GM10248 (cell line): Measurements from ENCODE around the gene ZDHHC11B.

Source experiments
- CTCF ChIA-PET: fragments of 300-600 bp; sonication (Branson Sonifier 250); formaldehyde crosslinking; extraction: SDS; loops from one replicate; lab custom pipeline; 2021; ENCODE audit warnings: antibody characterized with exemption; lab: Yijun Ruan, JAX
- POLR2A ChIA-PET: fragments of 350-650 bp; sonication (Branson Sonifier 250); formaldehyde crosslinking; extraction: SDS; loops from one replicate; lab custom pipeline; 2020; ENCODE audit warnings: antibody characterized with exemption; lab: Yijun Ruan, JAX
- DNase-seq: peaks from one replicate; pipeline ENCODE4 v3.0.0; 2012; ENCODE audit errors: extremely low spot score
- TF ChIP-seq, protein P1 (sequence below): IDR thresholded peaks from 2 replicates; pipeline ENCODE4 v1.5.1; 2012; ENCODE audit warnings: mild to moderate bottlenecking, low read depth; ENCODE audit errors: extremely low read depth, missing control alignments, control extremely low read depth

The ZDHHC11B gene

DNA sequence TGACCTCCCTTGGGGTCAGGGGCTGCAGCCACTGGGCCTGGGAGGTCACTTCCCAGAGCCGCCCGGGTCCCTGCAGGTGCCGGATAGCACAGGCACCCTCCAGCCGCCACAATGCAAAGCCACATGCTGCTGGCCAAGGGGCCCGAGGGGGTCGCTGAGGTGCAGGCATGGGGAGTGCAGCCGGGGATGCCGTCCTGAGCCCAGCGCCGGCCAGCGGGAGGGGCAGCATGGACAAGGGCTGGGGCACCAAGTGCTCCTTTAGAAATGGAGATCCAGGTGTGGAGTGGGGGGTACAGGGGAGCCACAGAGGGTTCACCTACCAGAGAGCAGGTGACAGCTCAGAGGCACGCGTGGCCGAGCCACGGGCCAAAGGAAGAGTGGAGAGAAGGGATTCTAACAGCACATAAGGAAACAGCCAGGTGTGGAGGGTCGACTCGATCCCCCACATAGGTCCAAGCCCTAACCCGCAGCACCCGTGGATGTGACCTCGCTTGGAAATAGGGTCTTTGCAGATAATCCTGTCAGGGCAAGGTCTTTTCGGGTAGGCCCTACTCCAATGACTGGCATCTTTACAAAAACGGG, 24.7 kb downstream of the ZDHHC11B start:
- ChIA-PET CTCF (no interaction called here), POLR2A (no interaction called here)
- TF ChIP-seq, protein P1, sequence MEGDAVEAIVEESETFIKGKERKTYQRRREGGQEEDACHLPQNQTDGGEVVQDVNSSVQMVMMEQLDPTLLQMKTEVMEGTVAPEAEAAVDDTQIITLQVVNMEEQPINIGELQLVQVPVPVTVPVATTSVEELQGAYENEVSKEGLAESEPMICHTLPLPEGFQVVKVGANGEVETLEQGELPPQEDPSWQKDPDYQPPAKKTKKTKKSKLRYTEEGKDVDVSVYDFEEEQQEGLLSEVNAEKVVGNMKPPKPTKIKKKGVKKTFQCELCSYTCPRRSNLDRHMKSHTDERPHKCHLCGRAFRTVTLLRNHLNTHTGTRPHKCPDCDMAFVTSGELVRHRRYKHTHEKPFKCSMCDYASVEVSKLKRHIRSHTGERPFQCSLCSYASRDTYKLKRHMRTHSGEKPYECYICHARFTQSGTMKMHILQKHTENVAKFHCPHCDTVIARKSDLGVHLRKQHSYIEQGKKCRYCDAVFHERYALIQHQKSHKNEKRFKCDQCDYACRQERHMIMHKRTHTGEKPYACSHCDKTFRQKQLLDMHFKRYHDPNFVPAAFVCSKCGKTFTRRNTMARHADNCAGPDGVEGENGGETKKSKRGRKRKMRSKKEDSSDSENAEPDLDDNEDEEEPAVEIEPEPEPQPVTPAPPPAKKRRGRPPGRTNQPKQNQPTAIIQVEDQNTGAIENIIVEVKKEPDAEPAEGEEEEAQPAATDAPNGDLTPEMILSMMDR: no peak
- no peak for DNase-seq

DNA sequence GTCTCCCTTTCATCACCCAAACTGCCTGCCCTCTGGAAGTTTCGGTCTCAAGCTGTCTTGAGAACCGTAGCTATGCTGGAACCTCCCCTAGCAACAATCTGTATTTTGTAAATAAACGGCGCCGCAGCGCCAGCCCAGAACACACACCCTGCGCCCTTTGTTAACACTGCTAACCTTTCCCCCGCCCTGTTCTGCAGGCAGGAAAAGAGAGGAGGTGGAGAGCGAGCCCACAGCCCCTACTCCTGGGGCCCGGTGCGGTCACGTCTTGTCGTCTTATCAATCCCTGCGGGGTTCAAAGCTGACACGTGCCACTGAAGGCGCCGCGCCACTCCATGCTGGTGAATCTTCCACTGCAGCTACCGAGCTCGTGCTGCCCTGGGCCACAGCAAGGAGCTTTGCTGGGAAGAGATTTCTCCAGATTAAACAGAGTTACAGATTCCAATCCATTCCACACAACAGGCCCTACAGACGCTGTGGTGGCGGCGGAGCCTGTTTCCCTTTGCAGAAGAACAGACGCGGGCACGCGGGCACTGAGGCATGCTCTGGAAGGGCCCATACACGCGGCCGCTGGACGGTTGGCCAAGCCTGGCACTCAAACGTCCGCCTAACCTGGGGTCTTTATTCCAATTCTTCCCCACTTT, 25.3 kb downstream of the ZDHHC11B start:
- TF ChIP-seq, protein P1: no peak
- no peak for DNase-seq
- CTCF ChIA-PET: no interaction called here
- POLR2A ChIA-PET: interaction anchor here (0.6 kb wide), 1 partner anchor 745 kb away, joined by 3 read pairs; no protein-coding TSS in a partner anchor

- ChIA-PET POLR2A (interaction anchor here (0.6 kb wide), 1 partner anchor 745 kb away, joined by 3 read pairs; no protein-coding TSS in a partner anchor), CTCF (interaction anchor here (1.3 kb wide), 1 partner anchor 570 kb away, joined by 4 read pairs; no protein-coding TSS in a partner anchor)
- TF ChIP-seq, protein P1: no peak
- no peak for DNase-seq
Observed at GRCh38 chr5:758698-759053, 25.9 kb downstream of the ZDHHC11B start.

- TF ChIP-seq, protein P1: no peak
Observed at GRCh38 chr5:757931-758697, 26.4 kb downstream of the ZDHHC11B start.

GRCh38 chr5:757346-757930, 27.1 kb downstream of the ZDHHC11B start:
- POLR2A ChIA-PET: no interaction called here
- TF ChIP-seq, protein P1: no peak
- CTCF ChIA-PET: interaction anchor here (1.3 kb wide), 1 partner anchor 569 kb away, joined by 4 read pairs; no protein-coding TSS in a partner anchor
- peak; percentile 16 for DNase-seq

More at GRCh38 chr5:757931-758697, 26.4 kb downstream of the ZDHHC11B start:
- DNase-seq: no peak
- CTCF ChIA-PET: interaction anchor here (1.3 kb wide), 1 partner anchor 570 kb away, joined by 4 read pairs; no protein-coding TSS in a partner anchor
- POLR2A ChIA-PET: no interaction called here

GRCh38 chr5:756865-757345, 27.6 kb downstream of the ZDHHC11B start:
- CTCF ChIA-PET: no interaction called here
- TF ChIP-seq, protein P1: no peak
- POLR2A ChIA-PET: no interaction called here
- DNase-seq: peak; percentile 19
